NT2/D1 (cell line): ENCODE measurements around the gene FARP1.

Source experiments
- DNase-seq: peaks from one replicate; pipeline ENCODE4 v3.0.0-alpha.2; 2011; ENCODE audit warnings: low read depth, low spot score
- H3K27me3 ChIP-seq: 2 replicates; pipeline ENCODE4 v1.6.0; 2011; ENCODE audit warnings: mild to moderate bottlenecking; ENCODE audit not compliant: insufficient read length, insufficient read depth
- H3K36me3 ChIP-seq: 2 replicates; pipeline ENCODE4 v1.6.1; 2011; ENCODE audit warnings: mild to moderate bottlenecking, low read length, mixed read lengths; ENCODE audit not compliant: insufficient read depth, insufficient read length
- H3K4me1 ChIP-seq: 2 replicates; pipeline ENCODE4 v1.5.1; 2011; ENCODE audit not compliant: insufficient read depth, insufficient read length
- H3K4me3 ChIP-seq: 2 replicates; pipeline ENCODE4 v1.5.1; 2011; ENCODE audit warnings: low read depth; ENCODE audit not compliant: insufficient read length
- H3K9ac ChIP-seq: 2 replicates; pipeline ENCODE4 v1.6.0; 2011; ENCODE audit warnings: low read depth; ENCODE audit not compliant: insufficient read length
- H3K9me3 ChIP-seq: 2 replicates; pipeline ENCODE4 v1.5.1; 2011; ENCODE audit warnings: mild to moderate bottlenecking, low read length; ENCODE audit not compliant: insufficient read depth
- SUZ12 ChIP-seq: IDR thresholded peaks from 2 replicates; pipeline ENCODE4 v1.6.1; 2011; ENCODE audit not compliant: insufficient read length, insufficient read depth; ENCODE audit errors: extremely low read depth
- YY1 ChIP-seq: IDR thresholded peaks from 2 replicates; pipeline ENCODE4 v1.6.1; 2011; ENCODE audit not compliant: insufficient read length, insufficient read depth
- ZNF274 ChIP-seq: IDR thresholded peaks from 2 replicates; pipeline ENCODE4 v1.6.1; 2011; ENCODE audit warnings: mild to moderate bottlenecking, low read depth, low read length

Gene FARP1

GRCh38 chr13:98309569-98310335 is 166.9 kb downstream of the FARP1 start:
- TF ChIP-seq YY1 (no peak), ZNF274 (no peak)
- Histone ChIP-seq H3K4me3 (no peak overlapping the region), H3K9me3 (no peaks in the 10 kb centered on the region), H3K36me3 (no peaks in the 10 kb centered on the region), H3K27me3 (no peaks in the 10 kb centered on the region), H3K9ac (no peak overlapping the region), H3K4me1 (peaks cover 3% of the 10 kb centered on the region)
- DNase-seq: no peak

- Histone ChIP-seq H3K9me3 (no peaks in the 10 kb centered on the region), H3K9ac (no peak overlapping the region), H3K36me3 (no peaks in the 10 kb centered on the region), H3K27me3 (no peaks in the 10 kb centered on the region), H3K4me3 (no peak overlapping the region), H3K4me1 (peaks cover 3% of the 10 kb centered on the region)
- TF ChIP-seq SUZ12 (no peak), ZNF274 (no peak), YY1 (no peak)
- DNase-seq: no peak
These were observed 167.7 kb downstream of the FARP1 start for GRCh38 chr13:98310485-98311199.

GRCh38 chr13:98311200-98311548 is 168.3 kb downstream of the FARP1 start:
- no peak for DNase-seq
- no peak overlapping the region for H3K9ac ChIP-seq
- TF ChIP-seq SUZ12 (no peak), YY1 (no peak), ZNF274 (no peak)
- no peaks in the 10 kb centered on the region for H3K9me3 ChIP-seq
- no peaks in the 10 kb centered on the region for H3K27me3 ChIP-seq
- H3K4me1 ChIP-seq: peaks cover 3% of the 10 kb centered on the region
- no peaks in the 10 kb centered on the region for H3K36me3 ChIP-seq
- no peak overlapping the region for H3K4me3 ChIP-seq

GRCh38 chr13:98312606-98313005 is 169.7 kb downstream of the FARP1 start:
- peaks cover 3% of the 10 kb centered on the region for H3K4me1 ChIP-seq
- no peak overlapping the region for H3K9ac ChIP-seq
- DNase-seq: no peak
- TF ChIP-seq SUZ12: no peak
- TF ChIP-seq YY1: no peak
- no peak for TF ChIP-seq ZNF274
- H3K4me3 ChIP-seq: no peak overlapping the region
- no peaks in the 10 kb centered on the region for H3K27me3 ChIP-seq
- H3K36me3 ChIP-seq: no peaks in the 10 kb centered on the region
- no peaks in the 10 kb centered on the region for H3K9me3 ChIP-seq

- Histone ChIP-seq H3K4me1 (peaks cover under 1% of the 10 kb centered on the region), H3K27me3 (no peaks in the 10 kb centered on the region), H3K9ac (no peak overlapping the region), H3K9me3 (no peaks in the 10 kb centered on the region), H3K4me3 (no peak overlapping the region), H3K36me3 (no peaks in the 10 kb centered on the region)
- no peak for TF ChIP-seq YY1
- TF ChIP-seq ZNF274: no peak
- TF ChIP-seq SUZ12: no peak
- DNase-seq: no peak
These were observed 170.4 kb downstream of the FARP1 start for GRCh38 chr13:98313023-98313921.

- H3K4me3 ChIP-seq: no peak overlapping the region
- no peak overlapping the region for H3K9ac ChIP-seq
- DNase-seq: no peak
- no peaks in the 10 kb centered on the region for H3K9me3 ChIP-seq
- H3K36me3 ChIP-seq: no peaks in the 10 kb centered on the region
- TF ChIP-seq YY1 (no peak), SUZ12 (no peak), ZNF274 (no peak)
- H3K27me3 ChIP-seq: no peaks in the 10 kb centered on the region
- no peaks in the 10 kb centered on the region for H3K4me1 ChIP-seq
These were observed 171.0 kb downstream of the FARP1 start for GRCh38 chr13:98313922-98314292.

GRCh38 chr13:98315466-98315865 is 172.6 kb downstream of the FARP1 start:
- Histone ChIP-seq H3K36me3 (no peaks in the 10 kb centered on the region), H3K4me1 (no peaks in the 10 kb centered on the region), H3K4me3 (no peak overlapping the region), H3K9me3 (no peaks in the 10 kb centered on the region), H3K9ac (no peak overlapping the region), H3K27me3 (no peaks in the 10 kb centered on the region)
- no peak for TF ChIP-seq ZNF274
- no peak for TF ChIP-seq YY1
- no peak for TF ChIP-seq SUZ12
- DNase-seq: no peak
